Esophagus (tissue), 2 donors: ENCODE results near the gene LNX1. TPM values are rescaled to one million over a fixed set of nuclear protein-coding genes. Genes with fewer than 3 reads are reported as not detected.

Source experiments
- H3K27ac ChIP-seq, 2 donors: one replicate each; pipeline ENCODE4 v1.5.1; 2013; ENCODE audit warnings: low read depth in 2 of 2, mild to moderate bottlenecking in 2 of 2, inconsistent platforms in 1 of 2, low read length in 1 of 2, moderate library complexity in 1 of 2
- H3K27me3 ChIP-seq, 2 donors: one replicate each; pipeline ENCODE4 v1.6.1; 2013; ENCODE audit warnings: low read length in 2 of 2, control low read depth in 1 of 2, mild to moderate bottlenecking in 1 of 2; ENCODE audit not compliant: insufficient read depth in 2 of 2, control insufficient read depth in 1 of 2
- H3K36me3 ChIP-seq, 2 donors: one replicate each; pipeline ENCODE4 v1.6.1; 2013; ENCODE audit warnings: low read length in 1 of 2; ENCODE audit not compliant: control insufficient read depth in 2 of 2, insufficient read depth in 2 of 2
- H3K4me1 ChIP-seq, 2 donors: one replicate each; pipeline ENCODE4 v1.6.1; 2013; ENCODE audit warnings: low read length in 1 of 2; ENCODE audit not compliant: control insufficient read depth in 2 of 2, insufficient read depth in 2 of 2
- H3K4me3 ChIP-seq, 2 donors: one replicate each; pipeline ENCODE4 v1.5.1; 2013; ENCODE audit warnings: low read length in 2 of 2, mild to moderate bottlenecking in 2 of 2, low read depth in 1 of 2, moderate library complexity in 1 of 2
- H3K9me3 ChIP-seq, 2 donors: one replicate each; pipeline ENCODE4 v1.6.1; 2013; ENCODE audit warnings: mild to moderate bottlenecking in 2 of 2, low read depth in 1 of 2, low read length in 1 of 2, moderate library complexity in 1 of 2; ENCODE audit not compliant: control insufficient read depth in 2 of 2, insufficient read depth in 1 of 2
- WGBS, 2 donors: extraction: QIAGEN DNeasy Blood & Tissue Kit; methylation state at CpG; one replicate each; pipeline ENCODE4 v1.1.7; 2013; 5-methylcytosine and 5-hydroxymethylcytosine counted together
- polyA plus RNA-seq, 2 donors: library from polyadenylated mRNA; stranded (reverse); fragments of 200-250 nt; gene quantifications; one replicate each; pipeline ENCODE4 v1.2.3, GENCODE V29; 2013
- donor health status: healthy with polysubstance abuse.
- donor health status: Bipolar disorder and iron deficiency.

The LNX1 gene
- polyA plus RNA-seq, 2 donors = 16.8 to 44.2 TPM

DNA sequence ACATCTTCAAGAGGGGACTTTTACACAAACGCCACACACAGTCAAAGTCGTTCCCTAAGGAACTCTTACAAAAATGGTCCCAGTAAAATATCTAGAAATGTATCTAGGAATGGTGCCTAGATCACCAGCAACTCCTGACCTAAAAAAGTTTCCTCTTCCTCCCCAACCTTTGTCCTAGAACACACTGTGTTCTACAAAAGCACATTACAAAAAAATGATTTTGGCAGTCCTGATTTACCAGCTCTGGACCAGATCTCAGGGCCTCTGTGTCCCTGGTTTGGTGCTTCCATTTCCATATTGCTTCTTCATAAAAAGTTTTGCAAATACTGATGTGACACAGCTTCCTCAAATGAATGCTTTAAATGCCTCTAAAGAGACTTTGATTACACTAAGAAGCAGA, 55.0 kb downstream of the LNX1 start:
- 89 to 96% methylated on average over 2 of the region's 2 CpGs for WGBS, 2 donors
- H3K4me1 ChIP-seq = peaks cover 0 to 3% of the 10 kb centered on the region in 2 donors
- no peaks in the 10 kb centered on the region for H3K9me3 ChIP-seq
- no peak overlapping the region for H3K4me3 ChIP-seq
- H3K36me3 ChIP-seq = peaks cover 0 to 4% of the 10 kb centered on the region in 2 donors
- H3K27me3 ChIP-seq = no peaks in the 10 kb centered on the region
- H3K27ac ChIP-seq = peak overlapping the region; percentile 3 to 38

DNA sequence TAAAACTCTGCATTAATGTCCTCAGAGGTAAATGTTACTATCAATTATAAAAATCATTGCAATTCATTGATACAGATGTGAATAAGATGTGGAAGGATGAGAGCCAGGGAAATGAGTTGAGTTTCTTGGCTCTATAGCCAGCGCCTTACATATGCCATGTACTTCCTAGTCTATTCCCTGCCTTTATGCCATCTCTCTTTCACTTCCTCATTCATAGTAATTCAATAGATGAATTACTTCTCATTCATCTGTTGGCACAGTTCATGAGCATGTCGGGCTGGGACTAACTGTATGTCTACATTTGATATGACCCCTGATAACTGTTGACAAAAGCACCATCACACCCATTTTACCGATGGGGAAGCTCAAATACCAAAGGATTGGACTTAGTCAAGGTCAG, 55.7 kb downstream of the LNX1 start:
- Histone ChIP-seq H3K4me1 (peaks cover 0 to 3% of the 10 kb centered on the region in 2 donors), H3K36me3 (peaks cover 0 to 4% of the 10 kb centered on the region in 2 donors), H3K27ac (peak overlapping the region in 1 of 2 donors; percentile 18), H3K27me3 (no peaks in the 10 kb centered on the region), H3K4me3 (no peak overlapping the region), H3K9me3 (no peaks in the 10 kb centered on the region)
- 74 to 77% methylated on average over 3 of the region's 3 CpGs for WGBS, 2 donors

DNA sequence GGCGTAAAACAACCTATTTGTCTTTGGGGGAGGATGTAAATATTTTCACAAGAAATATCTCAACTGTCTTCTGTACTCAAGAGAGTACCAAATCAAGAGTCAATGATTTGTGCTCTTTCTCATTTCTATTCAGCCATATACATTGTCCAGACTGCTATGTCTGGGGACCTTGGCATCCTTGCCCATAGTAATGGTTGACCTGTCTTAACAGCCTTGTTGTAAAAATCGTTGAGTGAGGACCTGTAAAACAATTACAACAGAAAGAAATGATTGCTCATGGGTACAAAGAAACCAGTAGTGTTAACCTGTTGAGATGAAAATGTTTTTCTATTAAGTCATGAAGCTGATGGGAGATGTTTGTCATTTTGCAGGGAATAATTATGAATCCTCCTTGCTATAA, 56.6 kb downstream of the LNX1 start:
- Histone ChIP-seq H3K4me1 (no peaks in the 10 kb centered on the region), H3K9me3 (no peaks in the 10 kb centered on the region), H3K4me3 (no peak overlapping the region), H3K27me3 (no peaks in the 10 kb centered on the region), H3K36me3 (peaks cover 0 to 4% of the 10 kb centered on the region in 2 donors), H3K27ac (no peak overlapping the region)
- WGBS, 2 donors = 86 to 88% methylated on average over 2 of the region's 2 CpGs

DNA sequence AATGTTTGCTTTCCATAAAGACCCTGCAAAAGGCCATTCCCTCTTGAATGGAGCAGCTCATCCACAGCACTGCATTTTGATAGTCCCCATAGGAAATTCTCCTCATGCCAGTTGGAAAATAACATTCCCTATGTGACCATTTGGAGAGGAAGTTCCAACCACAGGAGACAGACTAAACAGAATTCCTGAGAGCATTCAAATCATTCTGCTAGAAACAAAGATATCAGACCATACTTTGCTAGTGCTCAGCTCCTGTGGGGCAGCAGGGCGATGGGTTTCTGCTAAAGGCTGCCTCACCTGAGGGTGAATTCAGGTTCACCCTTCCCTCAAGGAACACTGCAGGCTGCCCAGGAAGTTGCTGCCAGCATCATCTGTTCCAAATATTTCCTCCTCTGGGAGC, 58.8 kb downstream of the LNX1 start:
- WGBS, 2 donors = 85 to 95% methylated on average over 1 of the region's 1 CpG
- Histone ChIP-seq H3K36me3 (peaks cover 0 to 4% of the 10 kb centered on the region in 2 donors), H3K27ac (no peak overlapping the region), H3K9me3 (no peaks in the 10 kb centered on the region), H3K4me1 (no peaks in the 10 kb centered on the region), H3K27me3 (no peaks in the 10 kb centered on the region), H3K4me3 (no peak overlapping the region)

DNA sequence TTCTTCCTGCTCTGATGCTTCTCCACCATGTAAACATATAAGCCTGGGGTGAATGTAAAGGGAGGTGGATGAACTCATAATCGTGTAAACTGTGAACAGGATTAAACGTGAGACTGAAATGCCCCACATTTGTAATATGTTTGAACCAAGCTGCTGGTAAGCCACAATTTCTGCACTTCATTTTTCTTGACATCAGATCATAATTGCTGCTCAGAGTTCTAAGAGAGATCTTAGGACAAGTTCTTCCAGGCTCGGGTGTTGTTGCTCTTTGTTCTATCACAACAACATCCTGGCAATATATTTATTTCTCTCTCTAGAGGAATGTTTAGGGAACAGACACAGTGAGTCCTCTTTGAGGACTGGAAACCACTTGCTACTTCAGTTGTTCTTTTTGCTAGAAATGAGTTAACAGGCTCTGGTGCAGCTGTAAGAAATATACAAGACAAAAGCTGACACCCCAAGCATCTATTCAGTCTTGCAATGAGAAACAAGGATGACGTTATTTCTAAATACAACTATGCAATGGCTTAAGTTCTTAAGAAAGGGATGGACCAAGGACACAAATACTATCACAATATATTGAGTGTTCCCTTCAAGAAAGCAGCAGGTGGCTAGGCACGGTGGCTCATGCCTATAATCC, 59.6 kb downstream of the LNX1 start:
- 70 to 80% methylated on average over 5 of the region's 5 CpGs for WGBS, 2 donors
- Histone ChIP-seq H3K27me3 (no peaks in the 10 kb centered on the region), H3K9me3 (no peaks in the 10 kb centered on the region), H3K4me3 (no peak overlapping the region), H3K36me3 (peaks cover 0 to 4% of the 10 kb centered on the region in 2 donors), H3K4me1 (no peaks in the 10 kb centered on the region), H3K27ac (no peak overlapping the region)

DNA sequence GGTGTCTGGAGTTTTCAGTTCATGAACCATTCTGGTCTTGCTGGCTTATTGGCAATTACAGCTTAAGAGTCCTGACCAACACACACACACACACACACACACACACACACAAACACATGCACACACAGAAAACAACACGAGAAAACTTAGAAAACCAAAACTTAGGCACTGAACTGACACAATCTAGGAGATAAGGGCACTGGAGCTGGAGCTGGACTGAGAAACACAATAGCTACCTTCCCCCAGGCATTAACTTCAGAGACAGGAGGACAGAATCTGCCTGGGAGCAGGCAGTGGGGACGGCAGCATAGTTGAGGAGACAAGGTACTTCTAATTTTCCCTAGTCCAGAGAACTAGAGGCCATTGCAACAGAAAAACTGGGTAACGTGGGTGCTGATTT, 62.3 kb downstream of the LNX1 start:
- no peaks in the 10 kb centered on the region for H3K27me3 ChIP-seq
- H3K9me3 ChIP-seq = no peaks in the 10 kb centered on the region
- no peak overlapping the region for H3K4me3 ChIP-seq
- peaks cover 0 to 4% of the 10 kb centered on the region in 2 donors for H3K36me3 ChIP-seq
- no peaks in the 10 kb centered on the region for H3K4me1 ChIP-seq
- WGBS, 2 donors = 89 to 91% methylated on average over 3 of the region's 3 CpGs
- no peak overlapping the region for H3K27ac ChIP-seq

DNA sequence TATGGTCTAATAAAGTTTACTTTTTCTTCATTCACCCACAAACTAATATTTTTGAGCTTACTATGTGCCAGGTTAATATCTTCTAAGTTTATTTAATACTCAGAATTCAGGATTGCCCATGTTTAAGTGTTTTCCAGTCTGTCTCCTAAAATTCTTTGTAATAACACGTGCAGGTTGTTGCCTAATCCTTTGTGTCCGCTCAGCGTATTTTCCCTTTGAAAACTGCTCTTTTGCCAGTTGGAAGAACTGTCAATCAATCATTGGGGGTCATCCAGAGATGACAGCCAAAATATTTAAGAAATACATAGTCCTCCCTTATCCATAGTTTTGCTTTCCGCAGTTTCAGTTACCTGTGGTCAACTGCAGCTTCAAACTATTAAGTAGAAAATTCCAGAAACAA, 63.4 kb downstream of the LNX1 start:
- H3K27ac ChIP-seq = no peak overlapping the region
- H3K27me3 ChIP-seq = no peaks in the 10 kb centered on the region
- 83 to 92% methylated on average over 4 of the region's 4 CpGs for WGBS, 2 donors
- no peak overlapping the region for H3K4me3 ChIP-seq
- no peaks in the 10 kb centered on the region for H3K36me3 ChIP-seq
- H3K4me1 ChIP-seq = no peaks in the 10 kb centered on the region
- no peaks in the 10 kb centered on the region for H3K9me3 ChIP-seq

DNA sequence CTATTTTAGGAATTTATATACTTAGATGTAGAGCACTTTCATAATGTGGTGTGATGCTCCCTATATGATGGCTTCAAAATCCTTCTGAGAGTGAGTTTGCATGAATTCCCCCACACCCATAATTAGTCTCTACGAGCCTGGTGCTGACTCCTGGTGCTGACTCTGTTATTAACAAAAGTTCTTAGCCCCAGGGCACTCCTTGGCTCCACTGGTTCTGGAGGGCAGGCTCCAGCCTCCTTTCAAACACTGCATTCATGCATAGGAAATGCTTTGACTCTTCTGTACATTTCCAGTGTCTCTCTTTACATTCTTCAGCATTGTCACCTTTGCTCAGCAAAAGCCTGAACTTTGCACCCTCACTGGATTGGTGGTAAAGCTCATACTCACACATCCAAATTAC, 64.0 kb downstream of the LNX1 start:
- Histone ChIP-seq H3K27ac (no peak overlapping the region), H3K27me3 (no peaks in the 10 kb centered on the region), H3K4me1 (no peaks in the 10 kb centered on the region), H3K4me3 (no peak overlapping the region), H3K9me3 (no peaks in the 10 kb centered on the region), H3K36me3 (no peaks in the 10 kb centered on the region)
- WGBS, 2 donors = 43 to 58% methylated on average over 1 of the region's 1 CpG

DNA sequence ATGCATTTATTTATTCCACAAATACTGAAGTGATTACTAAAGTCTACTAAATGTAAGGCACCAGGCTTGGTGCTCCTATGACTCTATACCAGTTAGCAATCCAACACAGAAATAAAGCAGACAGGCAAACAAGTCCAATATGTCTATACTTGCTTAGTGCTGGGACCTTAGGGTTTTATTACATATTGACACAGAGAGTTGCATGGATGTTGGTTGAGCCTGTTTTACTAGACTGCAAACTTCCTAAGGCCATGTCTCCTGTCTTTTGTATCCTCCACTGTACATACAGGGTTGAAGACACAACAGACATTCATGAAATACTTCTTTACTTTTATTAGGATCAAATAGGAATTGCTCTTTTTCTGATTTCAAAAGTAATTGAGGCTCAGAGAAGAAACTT, 69.0 kb downstream of the LNX1 start:
- Histone ChIP-seq H3K4me1 (no peaks in the 10 kb centered on the region), H3K27me3 (no peaks in the 10 kb centered on the region)

DNA sequence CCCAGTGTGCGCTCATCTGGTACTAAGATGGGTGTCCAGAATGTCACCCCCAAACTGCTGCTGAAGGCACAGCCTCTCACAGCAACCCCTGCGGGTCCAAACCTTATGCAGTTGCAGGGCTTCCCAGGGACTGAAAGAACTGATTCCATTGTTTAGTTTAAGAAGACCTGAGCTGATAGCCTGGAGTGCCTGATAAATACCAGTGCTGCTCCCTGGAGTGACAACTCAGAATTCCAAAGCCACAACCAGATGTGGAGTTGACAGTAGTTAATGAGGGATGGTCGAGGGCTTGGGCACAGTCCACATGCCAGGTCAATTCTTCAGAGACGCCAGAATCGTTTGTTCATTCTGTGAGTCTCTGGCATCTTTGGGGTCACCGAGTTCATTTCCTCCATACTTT, 71.2 kb downstream of the LNX1 start:
- Histone ChIP-seq H3K4me3 (no peak overlapping the region), H3K4me1 (no peaks in the 10 kb centered on the region), H3K27me3 (no peaks in the 10 kb centered on the region), H3K36me3 (peaks cover 0 to 2% of the 10 kb centered on the region in 2 donors), H3K27ac (no peak overlapping the region), H3K9me3 (no peaks in the 10 kb centered on the region)
- WGBS, 2 donors = 70 to 76% methylated on average over 6 of the region's 6 CpGs

More for the DNA sequence above, 69.0 kb downstream of the LNX1 start:
- peaks cover 0 to 2% of the 10 kb centered on the region in 2 donors for H3K36me3 ChIP-seq
- H3K27ac ChIP-seq = no peak overlapping the region
- no peak overlapping the region for H3K4me3 ChIP-seq
- H3K9me3 ChIP-seq = no peaks in the 10 kb centered on the region
